HL-60 (cell line): ENCODE measurements around the gene ZNF664.

ENCODE experiments used
- DNase-seq, 2 experiments: peaks; one replicate each; pipeline ENCODE4 v3.0.0-alpha.2; 2010 to 2020; ENCODE audit warnings: low read depth in 1 of 2, low spot score in 1 of 2
- H3K27ac ChIP-seq: fragments of 250-450 bp; sonication (Bioruptor Pico); replicated peaks from 2 replicates; pipeline ENCODE4 v1.5.1; 2020; ENCODE audit warnings: mild to moderate bottlenecking, moderate library complexity
- H3K27me3 ChIP-seq: fragments of 250-450 bp; sonication (Bioruptor Pico); 2 replicates; pipeline ENCODE4 v1.5.1; 2021; ENCODE audit warnings: mild to moderate bottlenecking, moderate library complexity; ENCODE audit not compliant: insufficient read depth, poor library complexity, severe bottlenecking
- H3K4me3 ChIP-seq: replicated peaks from 2 replicates; pipeline ENCODE4 v1.5.1; 2011; ENCODE audit warnings: mild to moderate bottlenecking, control low read depth, low read length; ENCODE audit not compliant: insufficient read depth
- GABPA ChIP-seq: IDR thresholded peaks from 2 replicates; pipeline ENCODE4 v1.6.1; 2012; ENCODE audit warnings: low read depth
- POLR2AphosphoS5 ChIP-seq: IDR thresholded peaks from 2 replicates; pipeline ENCODE4 v1.6.1; 2012; ENCODE audit warnings: low read depth
- SPI1 ChIP-seq: IDR thresholded peaks from 2 replicates; pipeline ENCODE4 v1.6.1; 2012; ENCODE audit warnings: low read depth, mild to moderate bottlenecking, borderline replicate concordance
- TF ChIP-seq, protein P1 (sequence below): IDR thresholded peaks from one replicate; pipeline ENCODE4 v1.5.1; 2011; ENCODE audit warnings: low read length, control low read depth, inconsistent platforms; ENCODE audit not compliant: insufficient read depth
- TF ChIP-seq, protein P2 (sequence below): IDR thresholded peaks from 2 replicates; pipeline ENCODE4 v1.6.1; 2012; ENCODE audit warnings: low read depth; ENCODE audit not compliant: insufficient replicate concordance

The ZNF664 gene

DNA sequence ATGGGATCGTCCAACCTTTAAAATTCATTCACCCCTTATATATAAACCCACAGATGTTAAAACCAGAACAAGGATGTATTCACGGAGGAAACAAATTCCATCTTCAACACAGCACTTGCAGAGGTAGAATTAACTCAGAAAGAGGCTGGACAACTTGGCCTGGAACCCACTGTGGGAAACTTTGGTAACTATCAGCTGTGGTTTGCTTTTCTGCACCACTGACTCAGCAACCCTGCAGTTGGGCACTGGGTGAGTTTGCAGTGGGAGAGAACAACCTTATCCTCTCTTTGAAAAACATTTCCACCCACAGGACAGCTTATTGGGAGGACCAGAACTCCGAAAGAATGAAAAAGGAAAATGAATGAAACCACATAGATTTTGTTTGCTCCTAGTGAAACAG lies 66.3 kb downstream of the ZNF664 start:
- Histone ChIP-seq H3K27ac (no peak overlapping the region), H3K27me3 (no peaks in the 10 kb centered on the region), H3K4me3 (no peak overlapping the region)
- no peak for DNase-seq
- TF ChIP-seq, protein P1, sequence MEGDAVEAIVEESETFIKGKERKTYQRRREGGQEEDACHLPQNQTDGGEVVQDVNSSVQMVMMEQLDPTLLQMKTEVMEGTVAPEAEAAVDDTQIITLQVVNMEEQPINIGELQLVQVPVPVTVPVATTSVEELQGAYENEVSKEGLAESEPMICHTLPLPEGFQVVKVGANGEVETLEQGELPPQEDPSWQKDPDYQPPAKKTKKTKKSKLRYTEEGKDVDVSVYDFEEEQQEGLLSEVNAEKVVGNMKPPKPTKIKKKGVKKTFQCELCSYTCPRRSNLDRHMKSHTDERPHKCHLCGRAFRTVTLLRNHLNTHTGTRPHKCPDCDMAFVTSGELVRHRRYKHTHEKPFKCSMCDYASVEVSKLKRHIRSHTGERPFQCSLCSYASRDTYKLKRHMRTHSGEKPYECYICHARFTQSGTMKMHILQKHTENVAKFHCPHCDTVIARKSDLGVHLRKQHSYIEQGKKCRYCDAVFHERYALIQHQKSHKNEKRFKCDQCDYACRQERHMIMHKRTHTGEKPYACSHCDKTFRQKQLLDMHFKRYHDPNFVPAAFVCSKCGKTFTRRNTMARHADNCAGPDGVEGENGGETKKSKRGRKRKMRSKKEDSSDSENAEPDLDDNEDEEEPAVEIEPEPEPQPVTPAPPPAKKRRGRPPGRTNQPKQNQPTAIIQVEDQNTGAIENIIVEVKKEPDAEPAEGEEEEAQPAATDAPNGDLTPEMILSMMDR = no peak
- TF ChIP-seq SPI1 (no peak), POLR2AphosphoS5 (no peak), GABPA (no peak)
- TF ChIP-seq, protein P2, sequence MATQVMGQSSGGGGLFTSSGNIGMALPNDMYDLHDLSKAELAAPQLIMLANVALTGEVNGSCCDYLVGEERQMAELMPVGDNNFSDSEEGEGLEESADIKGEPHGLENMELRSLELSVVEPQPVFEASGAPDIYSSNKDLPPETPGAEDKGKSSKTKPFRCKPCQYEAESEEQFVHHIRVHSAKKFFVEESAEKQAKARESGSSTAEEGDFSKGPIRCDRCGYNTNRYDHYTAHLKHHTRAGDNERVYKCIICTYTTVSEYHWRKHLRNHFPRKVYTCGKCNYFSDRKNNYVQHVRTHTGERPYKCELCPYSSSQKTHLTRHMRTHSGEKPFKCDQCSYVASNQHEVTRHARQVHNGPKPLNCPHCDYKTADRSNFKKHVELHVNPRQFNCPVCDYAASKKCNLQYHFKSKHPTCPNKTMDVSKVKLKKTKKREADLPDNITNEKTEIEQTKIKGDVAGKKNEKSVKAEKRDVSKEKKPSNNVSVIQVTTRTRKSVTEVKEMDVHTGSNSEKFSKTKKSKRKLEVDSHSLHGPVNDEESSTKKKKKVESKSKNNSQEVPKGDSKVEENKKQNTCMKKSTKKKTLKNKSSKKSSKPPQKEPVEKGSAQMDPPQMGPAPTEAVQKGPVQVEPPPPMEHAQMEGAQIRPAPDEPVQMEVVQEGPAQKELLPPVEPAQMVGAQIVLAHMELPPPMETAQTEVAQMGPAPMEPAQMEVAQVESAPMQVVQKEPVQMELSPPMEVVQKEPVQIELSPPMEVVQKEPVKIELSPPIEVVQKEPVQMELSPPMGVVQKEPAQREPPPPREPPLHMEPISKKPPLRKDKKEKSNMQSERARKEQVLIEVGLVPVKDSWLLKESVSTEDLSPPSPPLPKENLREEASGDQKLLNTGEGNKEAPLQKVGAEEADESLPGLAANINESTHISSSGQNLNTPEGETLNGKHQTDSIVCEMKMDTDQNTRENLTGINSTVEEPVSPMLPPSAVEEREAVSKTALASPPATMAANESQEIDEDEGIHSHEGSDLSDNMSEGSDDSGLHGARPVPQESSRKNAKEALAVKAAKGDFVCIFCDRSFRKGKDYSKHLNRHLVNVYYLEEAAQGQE = no peak

DNA sequence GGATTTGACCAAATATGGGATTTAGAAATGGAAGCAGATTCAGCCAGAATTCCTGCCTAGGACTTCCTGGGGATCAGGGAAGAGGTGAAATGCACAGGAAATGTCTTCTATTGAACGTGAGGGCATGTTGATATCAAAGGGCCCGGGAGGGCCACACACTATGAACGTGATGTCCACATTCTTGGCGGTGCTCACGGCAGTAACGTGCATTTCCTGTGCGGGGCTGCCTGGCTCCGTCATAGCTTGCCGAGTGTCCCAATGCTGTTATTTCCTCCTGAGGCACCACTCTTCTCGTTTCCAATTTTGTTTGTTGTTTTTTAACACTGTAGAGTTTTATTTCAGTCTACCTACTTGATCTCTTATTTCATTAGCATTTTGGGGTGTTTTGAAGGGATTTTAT lies 67.3 kb downstream of the ZNF664 start:
- TF ChIP-seq POLR2AphosphoS5 (no peak), SPI1 (no peak), GABPA (no peak)
- TF ChIP-seq, protein P1 = no peak
- TF ChIP-seq, protein P2 = no peak
- no peaks in the 10 kb centered on the region for H3K27me3 ChIP-seq
- H3K4me3 ChIP-seq = no peak overlapping the region
- peak in 1 of 2 experiments; percentile 34 for DNase-seq
- H3K27ac ChIP-seq = no peak overlapping the region

DNA sequence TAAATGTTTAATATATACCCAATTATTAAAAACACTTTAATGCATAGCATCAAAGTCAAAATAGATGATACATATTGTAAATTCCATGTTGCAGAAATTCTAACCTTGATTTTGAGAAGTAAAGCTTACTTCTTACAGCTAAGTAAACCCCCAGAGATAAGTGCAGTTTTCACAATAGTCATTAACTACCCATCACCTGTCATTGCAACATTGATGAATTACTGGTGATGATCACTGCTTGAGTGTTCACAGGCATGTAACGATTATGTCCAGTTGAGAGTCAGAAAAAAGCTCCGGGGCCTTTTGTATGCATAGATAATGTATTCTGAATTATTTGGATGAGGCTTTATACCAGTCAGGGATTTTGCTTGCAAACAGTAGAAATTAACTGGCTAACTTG lies 67.7 kb downstream of the ZNF664 start:
- TF ChIP-seq, protein P2 = no peak
- no peak for TF ChIP-seq SPI1
- no peak for TF ChIP-seq GABPA
- no peak for DNase-seq
- H3K27ac ChIP-seq = no peak overlapping the region
- H3K27me3 ChIP-seq = no peaks in the 10 kb centered on the region
- no peak overlapping the region for H3K4me3 ChIP-seq

DNA sequence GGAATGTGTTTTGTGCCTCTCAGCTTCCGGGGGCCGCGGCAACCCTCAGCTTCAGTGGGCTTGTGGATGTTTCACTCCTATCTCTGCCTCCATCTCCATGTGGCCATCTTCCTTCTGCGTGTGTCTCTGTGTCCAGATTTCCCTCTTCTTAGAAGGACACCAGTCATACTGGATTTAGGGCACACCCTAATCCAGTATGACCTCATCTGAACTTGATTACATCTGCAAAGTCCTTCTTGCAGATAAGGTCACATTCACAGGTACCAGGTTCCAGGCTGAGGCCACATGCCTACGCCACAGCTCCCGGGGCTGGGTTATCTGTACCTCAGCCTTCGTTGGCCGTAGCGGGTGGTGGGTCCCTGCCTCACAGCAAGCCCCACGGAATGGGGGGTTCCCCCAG lies 68.9 kb downstream of the ZNF664 start:
- Histone ChIP-seq H3K27me3 (no peaks in the 10 kb centered on the region), H3K27ac (no peak overlapping the region), H3K4me3 (no peak overlapping the region)
- TF ChIP-seq SPI1 (no peak), POLR2AphosphoS5 (no peak)
- TF ChIP-seq, protein P1 = no peak
- no peak for DNase-seq
